Measurements from ENCODE around the gene ADAMTS2. TPM values are rescaled to one million over a fixed set of nuclear protein-coding genes. Genes with fewer than 3 reads are reported as not detected.

ADAMTS2 gene
- total and polyA plus RNA-seq, 2 of the 4 experiments (the other 2 are of a cell fraction) = 19.0 to 58.8 TPM

- CTCF ChIA-PET = no interaction called here
These were observed 38.9 kb downstream of the ADAMTS2 start for GRCh38 chr5:179306191-179307012.

More at GRCh38 chr5:179306191-179307012, 38.9 kb downstream of the ADAMTS2 start:
- in situ Hi-C loops (cut with MboI; ENCODE audit: low sequenced_read_pairs) (no loop called here), intact Hi-C loops (cut with micrococcal nuclease) (loop anchor here (10.0 kb wide), 1 partner anchor 248 kb away; the partner anchor contains the start of gene RUFY1), dilution Hi-C loops (cut with HindIII; ENCODE audit: low sequenced_read_pairs, unreplicated experiment) (no loop called here)
- H2BK5ac ChIP-seq (ENCODE audit: low read depth, low read length, poor library complexity, severe bottlenecking) = peak overlapping the region; percentile 60
- H4K8ac ChIP-seq (ENCODE audit: low read depth in 2 of 2, low read length in 2 of 2) = 0 out of 4 replicates have a peak overlapping the region, but pooled peaks of 1 of the 2 experiments have one; percentile 39
- DNase-seq (peak; percentile 75), ATAC-seq (ENCODE audit: low read depth) (no peak)
- peak overlapping the region; percentile 68 for H3K14ac ChIP-seq (replicated peaks; ENCODE audit: low read depth, low read length)
- peaks cover 4% of the 10 kb centered on the region; the same call in 1 of the 2 replicates for H4K20me1 ChIP-seq (ENCODE audit: insufficient read depth, low read length)
- H3K9me3 ChIP-seq (ENCODE audit: control insufficient read depth, insufficient read depth, low read length) = no peaks in the 10 kb centered on the region; the same call in 1 of the 2 replicates
- peaks cover 15 to 49% of the 10 kb centered on the region in 2 experiments; a peak in 3 of 4 replicates for H3K79me1 ChIP-seq (ENCODE audit: low read depth in 1 of 2, low read length in 2 of 2)
- peak overlapping the region; percentile 66 for H3K4ac ChIP-seq (ENCODE audit: low read depth, low read length)
- H3K4me3 ChIP-seq (ENCODE audit: insufficient read depth, low read depth, low read length) = no peak overlapping the region
- no peak overlapping the region for H3K4me2 ChIP-seq (ENCODE audit: low read depth, low read length)
- no peak overlapping the region for H4K5ac ChIP-seq (ENCODE audit: low read depth, low read length)
- BruUV-seq (replicated peaks) = no TSS peak
- no peak overlapping the region for H2BK15ac ChIP-seq (ENCODE audit: low read depth, low read length)
- H3K18ac ChIP-seq (ENCODE audit: low read depth, low read length) = 0 out of 2 replicates have a peak overlapping the region, but pooled peaks have one; percentile 13
- H3K9me1 ChIP-seq (ENCODE audit: insufficient read depth, low read length) = peaks cover 22% of the 10 kb centered on the region
- H2BK20ac ChIP-seq (ENCODE audit: low read depth, low read length) = peak overlapping the region; percentile 34; the same call in 1 of the 2 replicates
- peak overlapping the region; percentile 72 for H2BK120ac ChIP-seq (ENCODE audit: low read depth, low read length)
- peak overlapping the region; percentile 28 for H3K27ac ChIP-seq (ENCODE audit: insufficient read depth, low read length)
- no peaks in the 10 kb centered on the region for H3K27me3 ChIP-seq (ENCODE audit: control insufficient read depth, insufficient read depth, low read length)
- H3K4me1 ChIP-seq (ENCODE audit: control insufficient read depth, insufficient read depth, low read length) = peaks cover 24% of the 10 kb centered on the region
- 89% methylated on average over 4 of the region's 7 CpGs; no CpG with 5 or more reads in 1 of the 2 experiments for WGBS, 2 experiments (ENCODE audit: extremely low coverage in 2 of 2, insufficient read length in 1 of 2)
- no peak overlapping the region for H3K56ac ChIP-seq (ENCODE audit: extremely low read depth, insufficient read depth, low read length)
- H4K91ac ChIP-seq (ENCODE audit: insufficient read depth, low read depth, low read length) = peak overlapping the region; percentile 73; the same call in 1 of the 2 replicates
- TF ChIP-seq CEBPB (IDR thresholded peaks at IDR 0.05; ENCODE audit: low read depth, low read length) (no peak), BHLHE40 (IDR thresholded peaks at IDR 0.05; ENCODE audit: low read depth, low read length) (peak; percentile 34; the same call in 1 of the 2 replicates)
- no peak overlapping the region for H3K9ac ChIP-seq (ENCODE audit: low read depth, low read length)
- no peaks in the 10 kb centered on the region for H3K36me3 ChIP-seq (ENCODE audit: control insufficient read depth, insufficient read depth, low read length)
- peak overlapping the region; percentile 46 for H2AFZ ChIP-seq (replicated peaks; ENCODE audit: low read length, poor library complexity)
- peak overlapping the region; percentile 68; the same call in 1 of the 2 replicates for H3K23ac ChIP-seq (ENCODE audit: low read depth, low read length)
- peak overlapping the region; percentile 87 for H2AK5ac ChIP-seq (ENCODE audit: low read depth, low read length)
- POLR2A ChIA-PET (ENCODE audit: unreplicated experiment) = no interaction called here
- peak overlapping the region; percentile 62 for H2AK9ac ChIP-seq (replicated peaks; ENCODE audit: low read depth, low read length, poor library complexity)
